ENCODE data around the gene PHB1.

The PHB1 gene

GRCh38 chr17:49414622-49415350 is at the start of gene PHB1:
Gene PHB1, minus strand, starts transcription at chr17:49414882. Its CDS starts 1,618 bp downstream, at chr17:49413264.
- DNase-seq (ENCODE audit: low spot score) = peak; percentile 100

- DNase-seq (ENCODE audit: low spot score) = no peak
These were observed 49.4 kb upstream of the PHB1 start for GRCh38 chr17:49464049-49464448.

- DNase-seq (ENCODE audit: low spot score) = no peak
These were observed 46.9 kb upstream of the PHB1 start for GRCh38 chr17:49461580-49461979.

GRCh38 chr17:49460401-49460800 is 45.7 kb upstream of the PHB1 start:
- DNase-seq (ENCODE audit: low spot score) = no peak

- DNase-seq (ENCODE audit: low spot score) = no peak
These were observed 44.8 kb upstream of the PHB1 start for GRCh38 chr17:49459401-49459984.

GRCh38 chr17:49457564-49458535 is 43.2 kb upstream of the PHB1 start:
- DNase-seq (ENCODE audit: low spot score) = no peak

- no peak for DNase-seq (ENCODE audit: low spot score)
These were observed 41.7 kb upstream of the PHB1 start for GRCh38 chr17:49456183-49456965.

- DNase-seq (ENCODE audit: low spot score) = no peak
These were observed 40.7 kb upstream of the PHB1 start for GRCh38 chr17:49455272-49455861.

- no peak for DNase-seq (ENCODE audit: low spot score)
These were observed 39.4 kb upstream of the PHB1 start for GRCh38 chr17:49454050-49454449.

- no peak for DNase-seq (ENCODE audit: low spot score)
These were observed 38.0 kb upstream of the PHB1 start for GRCh38 chr17:49452661-49453060.

GRCh38 chr17:49452201-49452600 is 37.5 kb upstream of the PHB1 start:
- DNase-seq (ENCODE audit: low spot score) = no peak

- DNase-seq (ENCODE audit: low spot score) = no peak
These were observed 36.1 kb upstream of the PHB1 start for GRCh38 chr17:49450735-49451134.

GRCh38 chr17:49450181-49450580 is 35.5 kb upstream of the PHB1 start:
- no peak for DNase-seq (ENCODE audit: low spot score)

- no peak for DNase-seq (ENCODE audit: low spot score)
These were observed 33.1 kb upstream of the PHB1 start for GRCh38 chr17:49447628-49448302.

GRCh38 chr17:49445591-49445990 is 30.9 kb upstream of the PHB1 start:
- no peak for DNase-seq (ENCODE audit: low spot score)

- DNase-seq (ENCODE audit: low spot score) = no peak
These were observed 29.7 kb upstream of the PHB1 start for GRCh38 chr17:49444384-49444783.

- no peak for DNase-seq (ENCODE audit: low spot score)
These were observed 29.2 kb upstream of the PHB1 start for GRCh38 chr17:49443862-49444261.

- DNase-seq (ENCODE audit: low spot score) = peak; percentile 9
These were observed 27.4 kb upstream of the PHB1 start for GRCh38 chr17:49442041-49442440.

- DNase-seq (ENCODE audit: low spot score) = peak; percentile 14
These were observed 26.9 kb upstream of the PHB1 start for GRCh38 chr17:49441578-49441977.

GRCh38 chr17:49440581-49440980 is 25.9 kb upstream of the PHB1 start:
- DNase-seq (ENCODE audit: low spot score) = no peak

Measured in cerebellar cortex (tissue), 1 donor.